GM21529 (cell line): ENCODE data around the gene LLGL1.

ENCODE experiments used
- ATAC-seq: cut with Tn5 transposase; IDR thresholded peaks from one replicate; pipeline ENCODE4 v1.9.1; 2021; ENCODE audit not compliant: unreplicated experiment

Gene LLGL1

DNA sequence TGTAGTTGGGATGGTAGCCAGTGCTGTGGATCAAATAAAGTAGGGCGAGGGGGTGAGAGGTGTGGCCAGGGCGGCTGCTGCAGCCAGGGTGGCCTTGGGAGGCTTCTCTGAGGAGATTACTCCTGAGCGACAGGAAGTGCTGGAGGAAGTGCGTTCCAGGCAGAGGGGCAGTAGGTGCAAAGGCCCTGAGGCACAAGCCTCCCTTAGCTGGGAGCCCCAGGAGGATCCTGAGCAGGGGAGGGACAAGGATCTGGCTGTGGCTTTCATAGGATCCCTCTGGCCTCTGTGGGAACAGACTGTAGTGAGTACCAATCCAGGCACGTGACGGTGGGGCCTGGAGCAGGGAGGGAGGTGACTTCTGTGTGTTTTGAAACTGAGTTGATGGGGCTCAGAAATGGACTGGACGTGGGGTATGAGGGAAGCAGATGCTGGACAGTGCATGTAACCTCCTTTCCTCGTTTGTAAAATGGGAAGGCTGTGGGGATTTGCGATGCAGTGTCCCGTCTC lies 2.8 kb downstream of the LLGL1 start:
- ATAC-seq = no peak

DNA sequence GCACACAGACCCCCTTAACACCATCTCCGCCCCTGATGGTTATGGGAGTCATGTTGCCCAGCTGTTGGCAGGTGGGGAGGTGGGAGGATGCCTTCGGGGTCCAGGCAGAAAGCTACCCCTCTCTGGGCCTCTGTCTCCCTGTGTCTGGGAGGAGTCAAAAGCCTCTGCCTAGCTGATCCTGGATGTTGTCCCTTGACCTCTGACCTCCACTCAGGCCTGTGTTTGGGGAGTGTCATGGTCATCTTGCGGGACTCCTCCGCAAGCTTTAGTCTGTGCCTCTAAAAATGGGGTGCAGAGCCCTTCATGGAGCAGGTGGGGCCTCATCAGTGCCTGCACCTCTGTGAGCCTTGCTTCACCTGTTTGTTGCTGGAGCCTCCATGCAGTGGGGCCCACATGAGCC lies 3.8 kb downstream of the LLGL1 start:
- ATAC-seq = no peak

DNA sequence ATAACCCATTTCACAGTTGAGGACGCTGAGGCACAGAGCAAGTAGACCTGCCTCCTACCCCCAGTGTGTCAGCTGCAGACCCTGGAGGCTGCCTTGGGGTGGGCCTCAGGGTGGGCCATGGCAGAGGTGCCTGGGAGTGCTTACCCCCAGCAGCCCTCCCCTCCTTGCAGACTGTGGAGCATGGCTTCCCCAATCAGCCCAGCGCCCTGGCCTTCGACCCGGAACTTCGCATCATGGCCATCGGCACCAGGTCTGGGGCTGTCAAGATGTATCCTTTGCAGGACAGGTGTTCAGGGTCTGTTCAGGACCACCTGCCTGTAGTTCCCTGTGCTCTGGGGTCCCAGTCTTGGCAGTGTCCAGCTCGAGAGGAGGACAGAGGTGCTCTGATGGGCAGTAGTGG lies 4.3 kb downstream of the LLGL1 start:
- no peak for ATAC-seq

DNA sequence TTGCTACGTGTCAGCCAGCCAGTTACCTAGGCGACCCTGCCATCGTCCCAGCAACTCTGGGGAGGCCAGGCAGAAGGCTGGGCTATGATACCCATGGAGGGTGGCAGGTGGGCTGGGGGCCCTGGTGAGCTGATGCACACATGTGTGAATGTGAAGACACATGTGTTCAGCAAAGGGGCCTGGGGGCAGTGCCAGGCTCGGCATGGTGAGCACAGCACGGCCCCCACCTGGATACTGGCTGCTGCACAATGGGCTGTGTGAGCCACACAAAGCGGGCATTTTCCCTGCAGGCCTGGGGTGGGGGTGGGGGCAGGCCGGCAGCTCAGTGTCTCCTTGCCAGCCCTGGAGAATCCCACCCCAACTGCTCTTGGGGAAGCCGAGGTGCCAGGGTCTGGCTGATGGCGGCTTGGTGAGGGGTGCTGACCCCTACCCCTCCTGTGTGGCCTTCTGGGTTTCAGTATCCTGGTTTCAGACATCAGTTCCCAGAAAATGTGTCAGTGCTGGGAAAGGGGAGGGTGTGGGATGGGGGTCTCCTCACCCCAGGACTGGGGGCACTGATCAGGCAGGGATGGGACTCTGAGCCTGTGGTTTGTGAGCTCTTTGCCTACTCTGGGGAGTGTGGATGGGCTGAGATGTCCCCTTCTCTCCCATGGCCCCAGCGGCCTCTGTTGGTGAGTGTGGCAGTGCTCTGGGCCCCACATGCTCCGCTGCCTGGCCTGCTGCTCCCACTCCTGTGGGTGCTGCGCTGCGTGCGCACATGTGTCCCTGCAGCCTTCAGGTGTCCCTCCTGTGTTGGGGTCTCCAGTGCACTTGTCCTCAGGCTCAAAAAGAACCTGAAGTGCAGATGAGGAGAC lies 5.1 kb downstream of the LLGL1 start:
- ATAC-seq = no peak

DNA sequence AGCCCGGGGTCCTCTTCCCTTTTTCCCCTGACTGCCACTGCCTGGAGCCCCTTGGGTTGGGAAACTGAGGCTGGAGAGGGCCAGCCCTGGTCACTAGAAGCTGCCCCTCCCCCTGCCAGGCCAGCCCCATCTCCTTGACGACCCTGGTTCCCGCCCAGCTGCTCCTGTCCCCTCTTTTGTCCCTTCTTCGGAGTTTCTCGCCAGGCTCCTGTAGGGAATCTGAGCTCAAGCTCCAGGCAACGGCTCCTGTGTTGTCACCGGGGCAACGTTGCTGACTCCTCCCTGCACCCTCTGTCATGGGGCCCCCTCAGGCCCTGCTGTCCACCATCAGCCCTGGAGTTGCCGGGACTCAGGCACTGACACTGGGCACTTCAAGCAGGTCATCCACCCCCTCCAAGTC lies 5.7 kb downstream of the LLGL1 start:
- ATAC-seq = no peak

DNA sequence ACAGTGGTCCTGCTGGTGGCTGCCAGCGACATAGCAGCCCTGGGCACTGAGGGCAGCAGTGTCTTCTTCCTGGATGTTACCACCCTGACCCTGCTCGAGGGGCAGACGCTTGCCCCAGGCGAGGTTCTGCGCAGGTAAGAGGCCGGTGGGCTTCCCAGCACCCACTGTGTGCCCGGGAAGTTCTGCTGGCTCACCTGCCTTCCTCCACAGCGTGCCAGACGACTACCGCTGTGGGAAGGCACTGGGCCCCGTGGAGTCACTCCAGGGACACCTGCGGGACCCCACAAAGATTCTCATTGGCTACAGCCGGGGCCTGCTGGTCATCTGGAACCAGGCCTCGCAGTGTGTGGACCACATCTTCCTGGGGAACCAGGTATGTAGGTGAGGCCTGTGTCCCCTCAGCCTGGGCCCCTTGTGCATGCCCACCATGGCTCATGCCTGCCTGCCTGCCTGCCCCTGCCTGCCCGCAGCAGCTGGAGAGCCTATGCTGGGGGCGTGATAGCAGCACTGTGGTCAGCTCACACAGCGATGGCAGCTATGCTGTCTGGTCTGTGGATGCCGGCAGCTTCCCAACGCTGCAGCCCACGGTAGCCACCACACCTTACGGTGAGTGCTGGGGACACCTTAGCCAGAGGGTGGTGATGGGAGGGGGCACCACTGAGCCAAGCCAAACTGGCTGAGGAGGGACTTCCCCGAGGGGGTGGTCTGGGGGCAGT lies 8.5 kb downstream of the LLGL1 start:
- no peak for ATAC-seq

DNA sequence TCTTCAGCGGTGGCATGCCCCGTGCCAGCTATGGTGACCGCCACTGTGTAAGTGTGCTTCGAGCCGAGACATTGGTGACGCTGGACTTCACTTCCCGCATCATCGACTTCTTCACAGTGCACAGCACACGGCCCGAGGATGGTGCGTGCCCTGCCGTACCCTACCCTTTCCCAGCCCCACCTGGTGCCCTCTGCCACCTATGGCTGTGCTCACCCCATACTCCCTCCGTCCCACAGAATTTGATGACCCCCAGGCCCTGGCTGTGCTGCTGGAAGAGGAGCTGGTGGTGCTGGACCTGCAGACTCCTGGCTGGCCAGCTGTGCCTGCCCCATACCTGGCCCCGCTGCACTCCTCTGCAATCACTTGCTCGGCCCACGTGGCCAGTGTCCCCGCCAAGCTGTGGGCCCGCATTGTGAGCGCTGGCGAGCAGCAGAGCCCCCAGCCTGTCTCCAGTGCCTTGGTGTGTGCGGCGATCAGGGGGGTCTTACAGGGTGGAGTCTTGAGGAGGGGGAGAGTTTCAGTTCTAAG lies 9.5 kb downstream of the LLGL1 start:
- ATAC-seq = no peak

DNA sequence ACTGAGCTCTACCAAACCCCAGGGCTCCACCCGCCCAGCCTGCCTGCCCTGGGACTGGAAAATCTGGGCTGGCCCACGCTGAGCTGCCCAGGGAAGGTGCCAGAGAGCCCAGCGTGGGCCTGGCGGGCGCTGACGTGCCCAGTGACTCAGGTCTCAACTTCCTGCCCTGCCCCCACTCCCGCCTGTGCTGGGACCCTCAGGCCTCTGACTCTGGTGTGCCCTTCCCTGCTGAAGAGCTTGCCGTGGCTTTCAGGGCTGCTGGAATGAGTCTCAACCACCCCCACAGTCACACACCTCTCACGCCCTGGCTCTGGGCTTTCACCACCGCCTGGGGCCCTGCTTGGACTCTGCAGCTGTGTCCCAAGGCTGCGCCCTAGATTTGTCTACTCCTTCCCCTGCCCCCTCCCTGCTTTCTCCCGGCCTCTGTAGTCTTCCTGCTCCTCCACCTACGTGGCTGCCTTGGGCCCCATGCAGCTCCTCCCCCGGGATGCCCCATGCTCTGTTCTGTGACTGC lies 10.4 kb downstream of the LLGL1 start:
- ATAC-seq = no peak

DNA sequence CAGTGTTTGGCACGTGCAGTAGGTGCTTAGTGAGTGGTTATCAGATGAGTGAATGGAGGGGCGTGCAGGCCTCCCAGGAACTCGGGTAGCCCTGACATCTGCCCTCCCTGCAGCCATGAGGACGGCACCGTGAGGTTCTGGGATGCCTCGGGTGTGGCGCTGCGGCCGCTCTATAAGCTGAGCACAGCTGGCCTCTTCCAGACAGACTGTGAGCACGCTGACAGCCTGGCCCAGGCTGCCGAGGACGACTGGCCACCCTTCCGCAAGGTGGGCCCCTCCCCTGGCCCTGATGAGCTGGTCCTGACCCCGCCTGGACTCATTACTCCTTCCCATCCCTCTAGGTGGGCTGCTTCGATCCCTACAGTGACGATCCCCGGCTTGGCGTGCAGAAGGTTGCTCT lies 11.1 kb downstream of the LLGL1 start:
- ATAC-seq = no peak

DNA sequence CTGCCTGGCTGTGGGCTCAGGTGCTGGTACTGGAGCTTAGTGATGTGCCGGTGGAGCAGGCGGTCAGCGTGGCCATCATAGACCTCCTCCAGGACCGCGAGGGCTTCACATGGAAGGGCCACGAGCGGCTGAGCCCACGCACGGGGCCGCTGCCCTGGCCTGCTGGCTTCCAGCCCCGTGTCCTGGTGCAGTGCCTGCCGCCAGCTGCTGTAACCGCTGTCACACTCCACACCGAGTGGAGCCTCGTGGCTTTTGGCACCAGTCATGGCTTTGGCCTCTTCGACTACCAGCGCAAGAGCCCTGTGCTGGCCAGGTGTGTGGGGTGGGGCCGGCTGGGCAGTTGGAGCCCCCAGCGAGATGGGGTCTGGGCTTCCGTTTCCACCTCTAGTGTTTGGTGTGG lies 12.0 kb downstream of the LLGL1 start:
- no peak for ATAC-seq

DNA sequence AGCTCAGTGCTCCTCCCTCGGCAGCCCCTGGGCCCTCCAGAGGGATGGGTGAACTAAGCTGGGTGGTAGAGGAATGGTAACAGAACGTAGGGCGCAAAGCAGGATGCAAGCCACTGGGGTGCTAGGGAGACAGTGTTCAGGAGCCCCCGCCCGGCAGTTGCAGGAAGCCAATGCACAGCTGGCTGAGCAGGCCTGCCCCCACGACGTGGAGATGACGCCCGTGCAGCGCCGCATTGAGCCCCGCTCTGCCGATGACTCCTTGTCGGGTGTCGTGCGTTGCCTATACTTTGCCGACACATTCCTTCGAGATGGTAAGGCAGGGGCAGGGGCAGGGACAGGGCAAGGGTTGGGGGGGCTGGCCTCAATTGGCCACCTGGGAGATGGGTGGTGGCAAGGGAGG lies 12.9 kb downstream of the LLGL1 start:
- no peak for ATAC-seq

DNA sequence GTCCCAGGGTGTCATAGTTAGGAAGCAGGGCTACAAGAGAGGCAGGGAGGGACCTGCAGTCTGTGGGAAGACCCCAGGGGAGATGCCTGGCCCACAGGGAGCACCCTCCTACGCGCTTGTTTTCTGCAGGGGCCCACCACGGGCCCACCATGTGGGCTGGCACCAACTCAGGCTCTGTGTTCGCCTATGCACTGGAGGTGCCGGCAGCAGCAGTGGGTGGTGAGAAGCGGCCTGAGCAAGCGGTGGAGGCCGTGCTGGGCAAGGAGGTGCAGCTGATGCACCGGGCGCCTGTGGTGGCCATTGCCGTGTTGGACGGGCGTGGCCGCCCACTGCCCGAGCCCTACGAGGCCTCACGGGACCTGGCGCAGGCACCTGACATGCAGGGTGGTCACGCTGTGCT lies 15.0 kb downstream of the LLGL1 start:
- ATAC-seq = no peak

DNA sequence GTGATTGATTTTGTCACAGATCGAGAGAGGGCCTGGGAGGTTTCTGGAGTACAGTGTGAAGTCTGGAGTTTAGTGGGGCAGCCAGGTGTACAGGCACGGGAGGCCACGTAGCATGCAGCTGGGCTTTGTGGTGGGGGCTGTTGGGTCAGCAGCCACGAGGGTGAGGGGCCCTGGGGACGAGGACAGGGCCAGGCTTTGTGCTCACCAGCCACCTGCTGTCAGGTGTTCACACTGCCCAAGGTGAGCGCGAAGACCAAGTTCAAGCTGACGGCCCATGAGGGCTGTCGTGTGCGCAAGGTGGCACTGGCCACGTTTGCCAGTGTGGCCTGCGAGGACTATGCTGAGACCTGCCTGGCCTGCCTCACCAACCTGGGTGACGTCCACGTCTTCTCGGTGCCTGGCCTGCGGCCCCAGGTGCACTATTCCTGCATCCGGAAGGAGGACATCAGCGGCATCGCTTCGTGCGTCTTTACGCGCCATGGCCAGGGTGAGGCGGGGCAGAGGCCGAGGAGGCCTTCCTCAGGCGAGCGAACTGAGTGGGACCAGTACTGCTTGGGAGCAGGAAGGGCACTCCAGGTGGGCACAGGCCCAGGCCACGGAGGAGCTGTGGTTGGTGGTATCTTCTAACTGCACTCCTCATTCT lies 15.9 kb downstream of the LLGL1 start:
- no peak for ATAC-seq

DNA sequence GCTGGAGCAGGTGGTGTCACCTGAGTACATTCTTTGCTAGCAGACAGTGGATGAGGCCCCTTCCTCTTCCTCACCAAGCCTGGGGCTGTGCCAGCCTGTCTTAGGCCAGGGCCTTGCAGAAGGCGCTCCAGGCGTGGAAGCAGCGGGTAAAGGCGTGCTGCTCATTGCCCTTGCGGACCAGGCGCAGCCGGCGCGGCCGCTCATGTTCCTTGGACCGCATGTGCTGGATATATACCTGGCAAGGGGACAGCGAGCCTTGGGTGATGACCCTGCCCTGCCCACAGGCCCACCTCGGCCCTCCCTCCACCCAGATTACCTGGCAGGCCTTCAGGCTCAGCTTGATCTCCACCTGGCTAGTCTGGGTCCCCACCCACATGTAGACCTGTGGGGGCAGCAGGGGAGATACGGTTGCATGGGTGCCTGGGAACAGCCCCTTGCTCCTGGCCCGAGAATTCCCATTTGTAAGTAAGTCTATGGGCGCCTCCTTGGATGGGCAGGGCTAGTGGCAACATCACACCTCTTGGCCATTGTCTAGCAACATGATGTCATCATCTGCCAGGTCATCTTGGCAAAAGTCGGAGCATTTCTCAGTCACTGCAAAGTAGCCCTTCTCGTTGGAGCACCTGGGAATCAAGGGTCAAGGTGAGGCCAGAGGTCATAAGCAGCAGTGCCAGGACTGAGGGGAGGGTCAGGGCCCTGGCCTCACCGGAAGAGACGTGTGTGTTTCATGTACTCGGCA lies 19.8 kb downstream of the LLGL1 start:
- no peak for ATAC-seq

DNA sequence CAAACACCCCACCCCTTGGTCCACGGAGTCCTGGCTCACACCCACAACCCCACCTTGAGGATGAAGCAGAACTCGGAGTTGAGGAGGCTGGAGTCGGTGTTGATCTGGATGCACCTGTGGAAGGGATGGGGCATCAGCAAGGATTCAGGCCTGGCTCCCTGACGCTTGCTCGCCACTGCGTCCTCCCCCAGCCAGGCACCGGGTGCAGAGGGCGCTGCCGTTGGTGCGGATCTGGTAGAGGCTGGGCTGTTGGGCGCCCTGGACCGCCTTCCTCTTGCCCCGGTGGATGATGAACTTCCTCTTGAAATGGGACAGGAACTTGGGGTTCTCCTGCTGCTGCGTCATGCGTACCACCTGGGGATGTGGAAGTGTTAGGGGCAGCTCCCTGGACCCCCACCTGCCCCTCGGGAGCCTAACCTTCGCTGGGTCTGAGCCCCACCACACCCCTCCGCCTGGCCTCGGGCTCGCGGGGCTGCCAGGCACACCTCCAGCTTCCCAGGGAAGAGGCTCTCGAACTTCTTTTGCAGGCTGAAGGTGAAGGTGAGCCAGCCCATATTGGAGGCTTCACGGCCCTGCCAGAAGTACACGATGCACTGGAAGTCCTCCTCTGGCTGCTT lies 20.8 kb downstream of the LLGL1 start:
- no peak for ATAC-seq

DNA sequence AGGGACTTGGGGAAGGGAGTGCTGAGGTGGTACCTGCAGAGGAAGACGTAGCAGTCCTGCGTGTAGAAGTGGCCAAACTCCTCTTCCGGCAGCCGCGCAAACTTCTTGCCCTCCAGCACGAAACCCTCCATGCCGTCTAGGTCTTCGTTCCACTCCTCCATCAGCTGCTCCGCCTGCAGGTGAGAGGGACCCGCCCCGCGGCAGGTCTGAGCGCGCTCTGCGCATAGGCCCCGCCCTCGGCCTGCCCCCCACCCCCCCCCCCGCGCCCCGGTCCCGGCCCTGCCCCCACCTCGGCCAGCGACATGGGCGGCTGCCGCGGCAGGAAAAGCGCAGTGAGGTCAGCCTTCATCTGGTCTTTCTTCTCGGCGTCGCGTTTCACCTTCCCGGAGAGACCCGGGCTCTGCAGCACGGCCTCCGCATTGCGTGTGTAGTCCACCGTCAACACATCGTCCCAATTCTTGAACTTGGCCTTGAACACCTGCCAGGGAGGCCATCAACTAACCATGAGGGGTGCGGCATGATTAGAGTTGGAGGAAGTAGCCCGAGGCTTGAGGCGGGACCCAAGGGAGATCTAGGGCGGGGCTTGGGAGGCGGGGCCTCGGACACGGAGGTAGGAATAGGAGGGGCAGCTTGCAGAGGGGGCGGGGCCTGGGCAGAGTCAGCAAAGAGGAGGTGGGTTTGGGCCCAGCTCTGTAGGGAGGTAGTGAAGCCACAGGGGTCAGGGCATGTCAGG lies 21.6 kb downstream of the LLGL1 start:
- no peak for ATAC-seq

DNA sequence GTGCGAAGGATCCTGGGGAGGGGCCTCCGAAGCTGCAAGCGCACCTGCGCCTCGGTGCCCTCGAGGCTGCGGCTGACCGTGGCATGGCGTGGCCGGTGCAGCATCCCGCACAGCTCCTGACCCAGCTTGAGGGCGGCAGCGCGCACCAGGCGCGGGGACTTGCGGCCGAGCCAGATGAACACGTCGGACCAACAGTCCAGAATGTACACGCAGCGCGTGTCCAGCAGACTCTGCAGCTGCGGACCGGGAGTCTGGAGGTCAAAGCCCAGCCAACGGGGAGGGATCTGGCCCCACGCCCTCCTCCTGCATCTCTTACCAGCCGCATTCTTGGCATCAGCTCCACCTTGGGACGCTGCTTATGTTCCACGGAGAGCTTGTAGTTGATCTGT lies 22.2 kb downstream of the LLGL1 start:
- no peak for ATAC-seq

DNA sequence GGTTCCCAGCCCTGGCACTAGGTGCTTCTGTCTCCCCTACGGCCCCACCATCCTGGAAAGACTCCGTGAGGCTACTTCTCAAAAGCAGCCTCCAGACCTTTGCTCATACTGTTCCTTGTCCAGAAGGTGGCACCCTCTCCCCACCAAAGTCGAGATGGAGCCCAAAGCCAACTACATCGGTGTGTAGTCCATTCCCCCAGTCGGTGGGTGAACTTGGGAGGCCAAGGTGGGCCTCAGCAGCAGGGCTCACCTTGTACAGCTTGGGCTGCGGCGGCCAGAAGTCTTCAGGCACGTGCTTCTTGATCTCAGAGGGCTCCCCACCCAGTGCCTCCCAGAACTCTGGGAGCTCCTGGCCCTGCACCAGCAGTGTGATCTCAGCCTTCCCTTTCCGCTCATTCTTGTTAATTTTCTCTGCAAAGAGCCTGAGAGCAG lies 22.9 kb downstream of the LLGL1 start:
- ATAC-seq = no peak

DNA sequence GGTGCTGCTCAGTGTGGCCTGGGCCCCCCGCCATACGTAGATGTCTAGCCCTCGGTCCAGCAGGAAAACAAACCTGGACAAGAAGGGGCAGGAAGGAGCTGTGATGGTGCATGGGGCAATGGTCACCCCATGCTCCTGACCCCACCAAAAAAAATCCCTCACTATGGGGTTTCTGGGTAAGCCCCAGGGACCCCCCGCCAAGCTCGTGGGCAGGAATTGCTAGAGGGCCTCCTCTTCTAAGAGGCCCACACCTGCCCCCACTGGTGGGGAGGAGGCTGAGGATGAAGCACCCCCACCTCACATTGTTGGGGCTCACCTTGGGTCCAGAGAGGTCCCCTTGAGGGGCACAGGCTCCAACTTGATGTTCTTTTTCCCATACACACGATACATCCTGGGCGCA lies 23.4 kb downstream of the LLGL1 start:
- no peak for ATAC-seq

DNA sequence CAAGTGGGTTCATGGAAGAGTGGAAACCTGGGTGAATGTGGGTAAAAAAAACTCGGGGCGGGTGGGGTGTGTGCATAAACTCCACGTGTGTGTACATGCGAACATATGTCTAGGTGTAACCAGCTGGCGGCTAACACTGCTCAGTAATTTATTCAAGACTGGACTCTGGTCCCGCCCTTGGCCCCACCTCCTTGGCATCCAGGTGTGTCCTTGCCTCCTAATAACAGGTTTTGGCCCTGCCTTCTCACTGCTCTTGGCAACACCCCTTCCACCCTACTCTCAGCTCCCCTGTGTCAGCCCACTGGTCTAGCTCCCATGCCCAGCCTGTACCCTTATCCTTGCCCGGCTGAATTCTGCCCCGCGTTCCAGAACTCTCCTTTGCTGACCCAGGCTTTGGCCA lies 24.8 kb downstream of the LLGL1 start:
- ATAC-seq = no peak
